Endothelial cell of umbilical vein (primary cell): ENCODE measurements around the gene SLC22A17. TPM values are rescaled to one million over a fixed set of nuclear protein-coding genes. Genes with fewer than 3 reads are reported as not detected.

Source experiments
- BruUV-seq: library from RNA; stranded (reverse); fragments of 400-500 nt; replicated peaks from 2 replicates; lab custom pipeline; 2021; lab: Mats Ljungman, UMichigan
- CTCF ChIA-PET: fragments of 300-600, 350-600 bp; sonication (Branson Sonifier 250); formaldehyde crosslinking; loops from one replicate; lab custom pipeline; 2021; ENCODE audit warnings: antibody characterized with exemption, inconsistent platforms; lab: Charles Lee
- POLR2A ChIA-PET: fragments of 300-600, 350-600 bp; sonication (Branson Sonifier 250); formaldehyde crosslinking; loops from one replicate; lab custom pipeline; 2021; ENCODE audit warnings: antibody characterized with exemption, inconsistent platforms; lab: Charles Lee
- DNase-seq: peaks from one replicate; pipeline ENCODE4 v3.0.0-alpha.2; 2011; ENCODE audit warnings: low read depth, low spot score
- FAIRE-seq: peaks from 2 replicates; lab custom pipeline; 2011; peaks lifted over from hg19 to GRCh38; lab: Jason Lieb, UNC
- H2AFZ ChIP-seq: 2 replicates; pipeline ENCODE4 v1.6.0; 2012; ENCODE audit warnings: low read depth, low read length, control low read depth, inconsistent platforms
- H3K27ac ChIP-seq: 2 replicates; pipeline ENCODE4 v1.5.1; 2011; ENCODE audit warnings: low read depth, mild to moderate bottlenecking, control low read depth, low read length, moderate library complexity; ENCODE audit not compliant: insufficient read depth
- H3K27me3 ChIP-seq, 2 experiments: 2 replicates each; pipeline versions ENCODE4 v1.6.0 to v1.6.1; 2011; ENCODE audit warnings: low read length in 2 of 2, mixed read lengths in 1 of 2; ENCODE audit not compliant: control insufficient read depth in 2 of 2, insufficient read depth in 2 of 2
- H3K36me3 ChIP-seq, 2 experiments: 2 replicates in 1 of 2; 3 replicates in 1 of 2; pipeline ENCODE4 v1.5.1; 2011; ENCODE audit warnings: low read length in 2 of 2, mild to moderate bottlenecking in 1 of 2, moderate library complexity in 1 of 2; ENCODE audit not compliant: control insufficient read depth in 2 of 2, insufficient read depth in 2 of 2; ENCODE audit errors: extremely low read depth in 1 of 2
- H3K4me1 ChIP-seq: 3 replicates; pipeline ENCODE4 v1.5.1; 2011; ENCODE audit warnings: mild to moderate bottlenecking, low read length; ENCODE audit not compliant: control insufficient read depth, insufficient read depth; ENCODE audit errors: extremely low read depth
- H3K4me2 ChIP-seq: 2 replicates; pipeline ENCODE4 v1.6.1; 2011; ENCODE audit warnings: low read length, control low read depth, mixed read lengths; ENCODE audit not compliant: insufficient read depth
- H3K4me3 ChIP-seq, 3 experiments: fragments of 200-600 bp in 1 of 3; sonication (generic), shearing (Covaris generic) in 1 of 3; replicated peaks in 1 of 3; 2 replicates each; pipeline ENCODE4 v1.5.1; 2011 to 2016; ENCODE audit warnings: control low read depth in 3 of 3, low read length in 3 of 3, mild to moderate bottlenecking in 2 of 3, inconsistent platforms in 1 of 3, low read depth in 1 of 3, moderate library complexity in 1 of 3; ENCODE audit not compliant: insufficient read depth in 1 of 3
- H3K79me2 ChIP-seq: 2 replicates; pipeline ENCODE4 v1.6.0; 2012; ENCODE audit warnings: low read length, inconsistent platforms; ENCODE audit not compliant: control insufficient read depth, insufficient read depth
- H3K9ac ChIP-seq: replicated peaks from 2 replicates; pipeline ENCODE3; 2011; ENCODE audit warnings: low read length, control low read depth; ENCODE audit not compliant: insufficient read depth; ENCODE audit errors: extremely low read depth
- H3K9me1 ChIP-seq: replicated peaks from 3 replicates; pipeline ENCODE4 v1.6.0; 2011; ENCODE audit warnings: mild to moderate bottlenecking, low read length; ENCODE audit not compliant: control insufficient read depth, insufficient read depth; ENCODE audit errors: extremely low read depth
- H3K9me3 ChIP-seq: replicated peaks from 2 replicates; pipeline ENCODE4 v1.5.1; 2012; ENCODE audit warnings: low read length, inconsistent platforms; ENCODE audit not compliant: control insufficient read depth, insufficient read depth
- H4K20me1 ChIP-seq: replicated peaks from 2 replicates; pipeline ENCODE3; 2011; ENCODE audit warnings: mild to moderate bottlenecking, low read length; ENCODE audit not compliant: control insufficient read depth, insufficient read depth; ENCODE audit errors: extremely low read depth
- EZH2 ChIP-seq: IDR thresholded peaks from 2 replicates; pipeline ENCODE4 v1.6.1; 2012; ENCODE audit warnings: borderline replicate concordance, low read depth, mild to moderate bottlenecking, moderate library complexity, low read length, inconsistent platforms; ENCODE audit not compliant: severe bottlenecking
- FOS ChIP-seq: IDR thresholded peaks from 2 replicates; pipeline ENCODE4 v1.6.1; 2011; ENCODE audit warnings: mild to moderate bottlenecking, low read length, moderate library complexity, borderline replicate concordance; ENCODE audit not compliant: insufficient read depth
- GATA2 ChIP-seq: IDR thresholded peaks from 2 replicates; pipeline ENCODE4 v1.7.0; 2011; ENCODE audit warnings: low read depth, mild to moderate bottlenecking, moderate library complexity, mixed read lengths, low read length; ENCODE audit not compliant: insufficient read length, insufficient read depth
- JUN ChIP-seq: IDR thresholded peaks from 2 replicates; pipeline ENCODE4 v1.6.1; 2011; ENCODE audit warnings: borderline replicate concordance, low read depth; ENCODE audit not compliant: insufficient read length, insufficient read depth
- MYC ChIP-seq: IDR thresholded peaks from one replicate; pipeline ENCODE4 v1.6.1; 2011; ENCODE audit warnings: mild to moderate bottlenecking, low read depth, low read length
- POLR2A ChIP-seq: IDR thresholded peaks from 2 replicates; pipeline ENCODE4 v1.6.1; 2012; ENCODE audit warnings: low read depth, mild to moderate bottlenecking, control low read depth, low read length
- POLR2AphosphoS5 ChIP-seq: IDR thresholded peaks from 2 replicates; pipeline ENCODE4 v1.6.1; 2012; ENCODE audit warnings: low read depth, mild to moderate bottlenecking, control low read depth, low read length, moderate library complexity; ENCODE audit not compliant: insufficient read depth
- dilution Hi-C: fragments of 300-500 bp; cut with MboI; formaldehyde crosslinking; loops from one replicate; pipeline ENCODE4 v1.15.0; 2019; ENCODE audit warnings: low sequenced_read_pairs; ENCODE audit not compliant: extremely low pct_ligation_motif_present
- intact Hi-C: fragments of 100-400 bp; cut with micrococcal nuclease; formaldehyde crosslinking; loops from one replicate; pipeline ENCODE4 v1.10.0; 2022
- polyA plus RNA-seq, 4 experiments: library from polyadenylated mRNA; depleted of rRNA in 3 of 4; stranded (reverse) in 3 of 4; unstranded in 1 of 4; fragments of >200 nt; gene quantifications; 2 replicates each; pipeline versions ENCODE4 v1.2.1 to v1.2.3, GENCODE V29; 2011 to 2012; ENCODE audit warnings: missing spikeins in 1 of 4
- total RNA-seq: library from RNA; stranded (reverse); gene quantifications from 2 replicates; pipeline ENCODE4 v1.2.3, GENCODE V29; 2021
- TF ChIP-seq, protein P1 (sequence below), 2 donors: IDR thresholded peaks; 1 replicate in 1 of 2; 2 replicates in 1 of 2; pipeline ENCODE4 v1.5.1; 2011; ENCODE audit warnings: low read length in 2 of 2, mild to moderate bottlenecking in 2 of 2, moderate library complexity in 2 of 2, control low read depth in 1 of 2, inconsistent platforms in 1 of 2, low read depth in 1 of 2; ENCODE audit not compliant: insufficient read depth in 1 of 2; ENCODE audit errors: extremely low read depth in 1 of 2
- TF ChIP-seq, protein P2 (sequence below): IDR thresholded peaks from 2 replicates; pipeline ENCODE4 v1.6.1; 2011; ENCODE audit not compliant: insufficient read depth, insufficient read length

SLC22A17 gene
- total and polyA plus RNA-seq, 2 donors (not counting 3 experiments of a cell fraction or from before 2014, with no cell fraction given) = 2.9 to 4.6 TPM

DNA sequence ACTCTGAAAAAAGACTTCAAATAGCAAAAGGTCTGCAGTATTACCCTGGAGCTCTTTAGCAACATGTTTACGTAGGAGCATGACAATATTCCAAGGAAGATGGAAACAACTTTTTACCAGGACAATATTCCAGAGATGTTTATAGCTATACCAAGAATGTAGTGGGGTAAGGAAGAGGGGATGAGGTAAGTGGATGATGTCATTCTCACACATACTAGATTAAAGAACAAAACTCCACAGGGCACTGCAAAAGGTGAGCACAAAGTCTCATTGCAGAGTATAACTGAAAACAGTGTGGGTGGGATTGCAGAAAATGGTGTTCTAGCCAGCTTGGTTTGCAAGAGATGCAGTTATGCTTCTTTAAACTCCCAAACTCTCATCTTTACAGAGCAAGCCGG is 32.6 kb upstream of the SLC22A17 start:
- TF ChIP-seq POLR2A (no peak), POLR2AphosphoS5 (no peak), MYC (no peak), GATA2 (no peak), EZH2 (no peak), FOS (no peak), JUN (no peak)
- TF ChIP-seq, protein P1, sequence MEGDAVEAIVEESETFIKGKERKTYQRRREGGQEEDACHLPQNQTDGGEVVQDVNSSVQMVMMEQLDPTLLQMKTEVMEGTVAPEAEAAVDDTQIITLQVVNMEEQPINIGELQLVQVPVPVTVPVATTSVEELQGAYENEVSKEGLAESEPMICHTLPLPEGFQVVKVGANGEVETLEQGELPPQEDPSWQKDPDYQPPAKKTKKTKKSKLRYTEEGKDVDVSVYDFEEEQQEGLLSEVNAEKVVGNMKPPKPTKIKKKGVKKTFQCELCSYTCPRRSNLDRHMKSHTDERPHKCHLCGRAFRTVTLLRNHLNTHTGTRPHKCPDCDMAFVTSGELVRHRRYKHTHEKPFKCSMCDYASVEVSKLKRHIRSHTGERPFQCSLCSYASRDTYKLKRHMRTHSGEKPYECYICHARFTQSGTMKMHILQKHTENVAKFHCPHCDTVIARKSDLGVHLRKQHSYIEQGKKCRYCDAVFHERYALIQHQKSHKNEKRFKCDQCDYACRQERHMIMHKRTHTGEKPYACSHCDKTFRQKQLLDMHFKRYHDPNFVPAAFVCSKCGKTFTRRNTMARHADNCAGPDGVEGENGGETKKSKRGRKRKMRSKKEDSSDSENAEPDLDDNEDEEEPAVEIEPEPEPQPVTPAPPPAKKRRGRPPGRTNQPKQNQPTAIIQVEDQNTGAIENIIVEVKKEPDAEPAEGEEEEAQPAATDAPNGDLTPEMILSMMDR (IDR thresholded peaks at IDR 0.05; ENCODE audit: extremely low read depth in 1 of 2, insufficient read depth in 1 of 2, low read depth in 1 of 2, low read length in 2 of 2) = no peak
- TF ChIP-seq, protein P2, sequence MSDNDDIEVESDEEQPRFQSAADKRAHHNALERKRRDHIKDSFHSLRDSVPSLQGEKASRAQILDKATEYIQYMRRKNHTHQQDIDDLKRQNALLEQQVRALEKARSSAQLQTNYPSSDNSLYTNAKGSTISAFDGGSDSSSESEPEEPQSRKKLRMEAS = no peak
- Histone ChIP-seq H3K9me3 (no peaks in the 10 kb centered on the region), H3K9me1 (no peaks in the 10 kb centered on the region), H3K9ac (no peak overlapping the region), H3K4me1 (no peaks in the 10 kb centered on the region), H3K4me3 (no peak overlapping the region), H2AFZ (no peak overlapping the region), H3K79me2 (no peaks in the 10 kb centered on the region), H3K27me3 (no peaks in the 10 kb centered on the region), H4K20me1 (no peaks in the 10 kb centered on the region), H3K4me2 (no peak overlapping the region), H3K27ac (no peak overlapping the region), H3K36me3 (no peaks in the 10 kb centered on the region)
- dilution Hi-C loops = no loop called here
- no peak for FAIRE-seq
- POLR2A ChIA-PET = no interaction called here
- CTCF ChIA-PET = interaction anchor here (1.1 kb wide), 1 partner anchor 9 kb away, joined by 4 read pairs; no protein-coding TSS in a partner anchor
- DNase-seq = no peak
- BruUV-seq = no TSS peak
- intact Hi-C loops = no loop called here
